Activated T-helper 1 cell treated with anti-CD3 and anti-CD28 coated beads, Interleukin-2, amount 50 U/mL, for 16 hours (primary cell): ENCODE results near the gene NIN.

Experiments used
- DNase-seq, 2 donors: peaks; one replicate each; pipeline ENCODE4 v3.0.0-alpha.2; 2020; ENCODE audit warnings: low read depth in 1 of 2, low spot score in 1 of 2

Gene NIN

GRCh38 chr14:50768680-50769079 lies 62.3 kb downstream of the NIN start:
- DNase-seq: no peak

GRCh38 chr14:50766338-50766886 lies 64.5 kb downstream of the NIN start:
- no peak for DNase-seq

- no peak for DNase-seq
These were observed 67.5 kb downstream of the NIN start for GRCh38 chr14:50763382-50764007.

- DNase-seq: no peak
These were observed 68.0 kb downstream of the NIN start for GRCh38 chr14:50762931-50763300.

- DNase-seq: no peak
These were observed 68.7 kb downstream of the NIN start for GRCh38 chr14:50762001-50762930.

- no peak for DNase-seq
These were observed 71.0 kb downstream of the NIN start for GRCh38 chr14:50759800-50760543.

GRCh38 chr14:50758945-50759344 lies 72.0 kb downstream of the NIN start:
- no peak for DNase-seq

GRCh38 chr14:50758305-50758704 lies 72.7 kb downstream of the NIN start:
- DNase-seq: no peak

GRCh38 chr14:50757702-50758101 lies 73.3 kb downstream of the NIN start:
- no peak for DNase-seq

GRCh38 chr14:50756300-50756699 lies 74.7 kb downstream of the NIN start:
- no peak for DNase-seq

GRCh38 chr14:50750323-50750722 lies 80.6 kb downstream of the NIN start:
- no peak for DNase-seq

- no peak for DNase-seq
These were observed 85.4 kb downstream of the NIN start for GRCh38 chr14:50745401-50746058.

GRCh38 chr14:50744231-50744630 lies 86.7 kb downstream of the NIN start:
- no peak for DNase-seq

- no peak for DNase-seq
These were observed 89.4 kb downstream of the NIN start for GRCh38 chr14:50741567-50741966.

GRCh38 chr14:50740856-50741255 lies 90.1 kb downstream of the NIN start:
- no peak for DNase-seq

- DNase-seq: no peak
These were observed 91.8 kb downstream of the NIN start for GRCh38 chr14:50739186-50739585.

- peak in 1 of 2 donors; percentile 5 for DNase-seq
These were observed 94.0 kb downstream of the NIN start for GRCh38 chr14:50736932-50737419.

- no peak for DNase-seq
These were observed 95.8 kb downstream of the NIN start for GRCh38 chr14:50734950-50735695.

- DNase-seq: no peak
These were observed 97.5 kb downstream of the NIN start for GRCh38 chr14:50733494-50733893.

GRCh38 chr14:50728836-50729235 lies 102.1 kb downstream of the NIN start:
- no peak for DNase-seq
